Sigmoid colon (tissue), 4 donors: ENCODE results near the gene RAPGEF3.

Experiments
- EP300 ChIP-seq, 4 donors: sonication (generic); formaldehyde crosslinking; IDR thresholded peaks; one replicate each; pipeline ENCODE4 v1.6.1; 2017; ENCODE audit warnings: antibody characterized with exemption in 4 of 4
- TF ChIP-seq, protein P1 (sequence below), 4 experiments: fragments of 450-650 bp in 3 of 4; fragments of 200-600 bp in 1 of 4; IDR thresholded peaks; one replicate each; pipeline ENCODE4 v1.5.1; 2016 to 2019; ENCODE audit warnings: antibody characterized with exemption in 4 of 4, mild to moderate bottlenecking in 3 of 4, moderate library complexity in 2 of 4

DNA sequence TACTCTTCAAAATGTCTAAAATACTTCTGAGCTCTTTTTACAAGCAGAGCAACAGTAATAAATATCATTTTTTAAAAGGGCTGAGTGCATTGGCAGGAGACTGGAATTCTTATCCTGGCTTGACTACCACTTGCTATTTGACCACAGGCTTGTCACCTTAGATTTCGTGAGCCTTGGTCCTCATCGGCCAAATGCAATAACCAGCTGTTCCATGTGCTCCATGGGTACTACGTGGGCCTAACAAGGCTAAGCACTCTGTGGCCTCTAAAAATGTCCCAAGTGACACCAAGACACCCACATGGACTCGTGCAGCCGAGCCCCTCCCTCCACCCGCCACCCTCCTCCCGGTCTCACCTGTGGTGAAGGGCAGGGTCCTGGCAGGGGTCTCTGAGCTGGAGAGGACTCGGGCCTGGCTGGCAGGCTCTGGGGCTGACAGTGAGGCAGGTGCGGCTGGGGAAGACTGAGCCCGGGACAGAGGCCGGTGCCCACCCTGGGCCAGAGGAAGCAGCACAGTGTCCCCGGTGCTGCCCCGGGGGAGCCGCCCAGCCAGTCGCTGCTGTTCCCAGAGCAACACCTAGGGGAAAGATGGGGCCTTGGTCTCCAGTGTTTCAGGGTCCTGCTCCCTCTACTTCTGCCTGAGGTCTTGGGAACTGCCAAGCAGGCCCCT is 34.5 kb upstream of the RAPGEF3 start:
- TF ChIP-seq, protein P1, sequence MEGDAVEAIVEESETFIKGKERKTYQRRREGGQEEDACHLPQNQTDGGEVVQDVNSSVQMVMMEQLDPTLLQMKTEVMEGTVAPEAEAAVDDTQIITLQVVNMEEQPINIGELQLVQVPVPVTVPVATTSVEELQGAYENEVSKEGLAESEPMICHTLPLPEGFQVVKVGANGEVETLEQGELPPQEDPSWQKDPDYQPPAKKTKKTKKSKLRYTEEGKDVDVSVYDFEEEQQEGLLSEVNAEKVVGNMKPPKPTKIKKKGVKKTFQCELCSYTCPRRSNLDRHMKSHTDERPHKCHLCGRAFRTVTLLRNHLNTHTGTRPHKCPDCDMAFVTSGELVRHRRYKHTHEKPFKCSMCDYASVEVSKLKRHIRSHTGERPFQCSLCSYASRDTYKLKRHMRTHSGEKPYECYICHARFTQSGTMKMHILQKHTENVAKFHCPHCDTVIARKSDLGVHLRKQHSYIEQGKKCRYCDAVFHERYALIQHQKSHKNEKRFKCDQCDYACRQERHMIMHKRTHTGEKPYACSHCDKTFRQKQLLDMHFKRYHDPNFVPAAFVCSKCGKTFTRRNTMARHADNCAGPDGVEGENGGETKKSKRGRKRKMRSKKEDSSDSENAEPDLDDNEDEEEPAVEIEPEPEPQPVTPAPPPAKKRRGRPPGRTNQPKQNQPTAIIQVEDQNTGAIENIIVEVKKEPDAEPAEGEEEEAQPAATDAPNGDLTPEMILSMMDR (IDR thresholded peaks at IDR 0.05), result no peak
- TF ChIP-seq EP300 (IDR thresholded peaks at IDR 0.05), result no peak
